ENCODE results near the gene FEM1C. TPM values are rescaled to one million over a fixed set of nuclear protein-coding genes. Genes with fewer than 3 reads are reported as not detected.
A peak's percentile ranks its signal among the peaks of the same experiment; 100 is the strongest.

Gene FEM1C
- total RNA-seq, 2 experiments from 2014 or later: 16.6 to 16.7 TPM

DNA sequence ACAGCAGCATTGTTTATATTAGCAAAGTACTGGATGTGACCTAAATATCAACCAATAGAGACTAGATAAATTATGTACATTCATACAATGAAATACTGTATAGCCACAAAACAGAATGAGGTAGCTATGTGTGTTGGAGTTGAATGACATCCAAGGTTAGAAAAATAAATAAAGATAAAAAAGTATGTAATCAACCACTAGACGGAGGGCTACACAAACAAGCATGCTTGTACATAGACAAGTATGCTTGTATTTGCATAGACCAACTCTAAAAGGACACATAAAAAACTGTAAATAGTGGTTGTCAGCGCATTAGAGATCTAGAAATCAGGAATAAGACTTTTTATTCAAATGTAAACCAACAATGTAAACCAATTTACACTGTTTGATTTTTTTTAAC is 3.0 kb downstream of the FEM1C start:
- TF ChIP-seq CTCF (IDR thresholded peaks at IDR 0.05): no peak
- intact Hi-C loops (cut with micrococcal nuclease): loop anchor here (5.0 kb wide), 1 partner anchor 79 kb away; no protein-coding TSS in a partner anchor
- H3K36me3 Mint-ChIP-seq (ENCODE audit: low read depth): peaks cover 77% of the 10 kb centered on the region
- H3K27ac Mint-ChIP-seq: no peak overlapping the region
- peak overlapping the region; percentile 96 for H3K4me3 Mint-ChIP-seq
- ATAC-seq (no peak), DNase-seq (no peak)
- CTCF ChIA-PET: no interaction called here
- peaks cover 7% of the 10 kb centered on the region for H3K9me3 Mint-ChIP-seq
- H3K4me1 Mint-ChIP-seq (ENCODE audit: low read depth): peaks cover 63% of the 10 kb centered on the region
- no peaks in the 10 kb centered on the region for H3K27me3 Mint-ChIP-seq
- POLR2A ChIA-PET: no interaction called here

- H3K9me3 Mint-ChIP-seq: no peaks in the 10 kb centered on the region
- DNase-seq (no peak), ATAC-seq (no peak)
- ChIA-PET CTCF (interaction anchor here (1.8 kb wide), 1 partner anchor 12 kb away, joined by 6 read pairs; no protein-coding TSS in a partner anchor), POLR2A (no interaction called here)
- no peak overlapping the region for H3K27ac Mint-ChIP-seq
- H3K4me1 Mint-ChIP-seq (ENCODE audit: low read depth): peaks cover 73% of the 10 kb centered on the region
- intact Hi-C loops (cut with micrococcal nuclease): no loop called here
- no peaks in the 10 kb centered on the region for H3K27me3 Mint-ChIP-seq
- H3K36me3 Mint-ChIP-seq (ENCODE audit: low read depth): peaks cover 62% of the 10 kb centered on the region
- H3K4me3 Mint-ChIP-seq: no peak overlapping the region
- TF ChIP-seq CTCF (IDR thresholded peaks at IDR 0.05): no peak
Measured at GRCh38 chr5:115535479-115536035, 9.0 kb downstream of the FEM1C start.

DNA sequence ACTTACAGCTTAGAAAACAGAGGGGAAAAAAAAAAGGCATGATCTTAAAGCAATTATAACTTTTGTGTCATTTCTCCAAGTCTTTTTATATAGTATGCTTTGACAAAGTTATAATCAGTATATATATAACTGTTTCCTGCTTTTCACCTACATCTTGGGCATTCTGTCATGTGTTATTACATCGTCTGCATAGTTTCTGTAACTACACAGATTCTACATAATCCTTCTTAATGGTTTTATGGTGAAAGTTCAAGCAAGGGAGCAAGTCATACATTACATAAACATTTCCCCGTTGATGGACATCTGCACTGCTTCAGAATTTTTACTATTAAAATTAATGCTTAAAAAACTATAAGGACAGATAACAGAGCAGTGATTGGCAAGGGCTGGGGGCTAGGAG is 12.1 kb downstream of the FEM1C start:
- POLR2A ChIA-PET: no interaction called here
- H3K27ac Mint-ChIP-seq: no peak overlapping the region
- CTCF ChIA-PET: no interaction called here
- H3K27me3 Mint-ChIP-seq: no peaks in the 10 kb centered on the region
- intact Hi-C loops (cut with micrococcal nuclease): no loop called here
- peaks cover 69% of the 10 kb centered on the region for H3K4me1 Mint-ChIP-seq (ENCODE audit: low read depth)
- DNase-seq: no peak
- no peak for ATAC-seq
- H3K9me3 Mint-ChIP-seq: no peaks in the 10 kb centered on the region
- H3K4me3 Mint-ChIP-seq: no peak overlapping the region
- no peak for TF ChIP-seq CTCF (IDR thresholded peaks at IDR 0.05)
- H3K36me3 Mint-ChIP-seq (ENCODE audit: low read depth): peaks cover 48% of the 10 kb centered on the region

- ATAC-seq: no peak
- H3K36me3 Mint-ChIP-seq (ENCODE audit: low read depth): peaks cover 43% of the 10 kb centered on the region
- no peaks in the 10 kb centered on the region for H3K27me3 Mint-ChIP-seq
- no peak overlapping the region for H3K4me3 Mint-ChIP-seq
- no peaks in the 10 kb centered on the region for H3K9me3 Mint-ChIP-seq
- no peak for DNase-seq
- intact Hi-C loops (cut with micrococcal nuclease): no loop called here
- H3K4me1 Mint-ChIP-seq (ENCODE audit: low read depth): peaks cover 63% of the 10 kb centered on the region
- POLR2A ChIA-PET: no interaction called here
- H3K27ac Mint-ChIP-seq: no peak overlapping the region
- CTCF ChIA-PET: interaction anchor here (1.5 kb wide), 1 partner anchor 43 kb away, joined by 3 read pairs; no protein-coding TSS in a partner anchor
- no peak for TF ChIP-seq CTCF (IDR thresholded peaks at IDR 0.05)
Measured at GRCh38 chr5:115531787-115532367, 12.7 kb downstream of the FEM1C start.

DNA sequence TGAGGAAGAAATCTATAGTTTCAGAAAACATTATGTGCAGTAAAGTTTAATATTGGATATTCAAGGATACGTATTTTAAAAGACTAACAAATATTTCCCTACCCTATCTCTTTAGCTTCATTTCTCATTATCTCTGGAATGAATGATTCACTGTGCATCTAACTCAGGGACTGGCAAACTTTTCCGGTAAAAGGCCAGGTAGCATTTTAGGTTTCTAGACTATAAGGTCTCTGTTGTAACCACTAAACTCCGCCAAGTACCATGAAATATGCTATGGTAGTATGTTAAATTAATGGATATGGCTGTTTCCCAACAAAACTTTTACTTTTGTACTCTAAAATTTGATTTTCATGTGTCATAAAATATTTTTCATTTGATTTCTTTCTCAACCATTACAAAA is 13.2 kb downstream of the FEM1C start:
- no peak for DNase-seq
- Mint-ChIP-seq H3K27ac (no peak overlapping the region), H3K9me3 (no peaks in the 10 kb centered on the region), H3K4me1 (ENCODE audit: low read depth) (peaks cover 62% of the 10 kb centered on the region), H3K27me3 (no peaks in the 10 kb centered on the region), H3K4me3 (no peak overlapping the region), H3K36me3 (ENCODE audit: low read depth) (peaks cover 43% of the 10 kb centered on the region)
- POLR2A ChIA-PET: no interaction called here
- CTCF ChIA-PET: interaction anchor here (1.5 kb wide), 1 partner anchor 43 kb away, joined by 3 read pairs; no protein-coding TSS in a partner anchor
- no peak for ATAC-seq
- intact Hi-C loops (cut with micrococcal nuclease): no loop called here
- TF ChIP-seq CTCF (IDR thresholded peaks at IDR 0.05): no peak
